ENCODE results near the gene PRDX1.
"Not testable (repeated sequence)": the region's sequence is repeated elsewhere in the genome, so short reads cannot be mapped to it uniquely, and the experiment has no call there.

Gene PRDX1

DNA sequence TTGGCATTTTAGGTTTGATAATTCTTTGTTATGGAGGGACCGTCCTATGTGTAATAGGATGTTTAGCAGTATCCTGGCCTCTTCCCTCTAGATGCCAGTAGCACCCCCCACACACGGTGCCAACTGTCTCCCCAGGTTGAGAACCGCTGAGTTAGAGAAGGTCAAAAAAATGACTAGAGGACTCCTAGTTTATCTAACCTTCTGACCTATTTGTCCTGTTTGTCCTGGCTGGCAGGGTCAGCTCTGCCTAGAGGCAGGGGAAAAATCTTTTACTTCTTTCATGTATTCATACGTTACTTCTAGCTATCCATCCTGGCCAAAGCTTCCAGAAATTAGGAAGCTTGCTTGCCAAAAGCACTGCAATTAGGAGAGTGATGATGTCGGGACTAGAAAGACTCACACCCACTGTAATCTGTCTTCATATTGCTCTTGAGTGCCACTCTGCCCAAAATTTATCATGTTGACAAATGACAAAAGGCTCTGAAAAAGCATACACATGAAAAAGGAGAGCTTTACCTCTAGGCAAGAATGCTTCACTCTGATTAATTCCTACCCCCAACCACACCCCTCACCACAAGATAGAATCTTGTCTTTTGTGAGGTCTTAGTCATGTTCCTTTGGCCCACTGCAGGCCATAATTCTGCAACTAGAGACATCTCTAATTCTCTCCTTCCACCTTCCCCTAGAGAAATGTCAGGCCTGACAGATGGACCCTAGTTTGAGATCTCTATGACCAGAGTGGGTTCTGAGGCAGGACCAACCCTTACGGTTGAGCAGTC lies 14.5 kb upstream of the PRDX1 start:
- DNase-seq (ENCODE audit: low spot score), result no peak

DNA sequence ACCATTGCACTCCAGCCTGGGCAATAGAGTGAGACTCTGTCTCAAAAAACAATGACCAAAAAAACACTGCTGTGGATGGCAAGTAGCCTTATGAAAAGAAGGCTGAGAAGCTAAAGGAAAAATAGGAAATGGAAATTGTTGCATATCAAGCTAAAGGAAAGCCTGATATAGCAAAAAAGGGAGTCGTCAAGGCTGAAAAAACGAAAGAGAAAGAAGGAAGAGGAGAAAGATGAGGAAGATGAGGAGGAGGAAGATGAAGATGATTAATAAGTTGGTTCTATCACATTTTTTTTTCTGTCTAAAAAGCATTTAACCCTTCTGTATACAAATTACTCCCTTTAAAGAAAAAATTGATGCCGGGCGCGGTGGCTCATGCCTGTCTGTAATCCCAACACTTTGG lies 10.2 kb upstream of the PRDX1 start:
- no peak for DNase-seq (ENCODE audit: low spot score)

DNA sequence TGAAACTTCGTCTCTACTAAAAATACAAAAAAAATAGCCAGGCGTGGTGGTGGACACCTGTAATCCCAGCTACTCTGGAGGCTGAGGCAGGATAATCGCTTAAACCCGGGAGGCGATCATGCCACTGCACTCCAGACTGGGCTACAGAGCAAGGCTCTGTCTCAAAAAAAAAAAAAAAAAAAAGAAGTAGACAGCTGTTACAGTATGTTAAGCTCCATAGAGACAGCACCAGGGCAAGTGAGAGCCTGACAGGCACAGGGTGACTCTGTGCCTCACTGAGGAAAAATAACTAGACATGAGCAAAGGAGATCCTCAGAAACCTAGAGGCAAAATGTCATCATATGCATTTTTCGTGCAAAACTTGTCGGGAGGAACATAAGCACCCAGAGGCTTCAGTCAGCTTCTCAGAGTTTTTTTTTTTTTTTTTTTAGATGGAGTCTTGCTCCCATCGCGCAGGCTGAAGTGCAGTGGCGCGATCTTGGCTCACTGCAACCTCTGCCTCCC lies 9.0 kb upstream of the PRDX1 start:
- DNase-seq (ENCODE audit: low spot score), result no peak

DNA sequence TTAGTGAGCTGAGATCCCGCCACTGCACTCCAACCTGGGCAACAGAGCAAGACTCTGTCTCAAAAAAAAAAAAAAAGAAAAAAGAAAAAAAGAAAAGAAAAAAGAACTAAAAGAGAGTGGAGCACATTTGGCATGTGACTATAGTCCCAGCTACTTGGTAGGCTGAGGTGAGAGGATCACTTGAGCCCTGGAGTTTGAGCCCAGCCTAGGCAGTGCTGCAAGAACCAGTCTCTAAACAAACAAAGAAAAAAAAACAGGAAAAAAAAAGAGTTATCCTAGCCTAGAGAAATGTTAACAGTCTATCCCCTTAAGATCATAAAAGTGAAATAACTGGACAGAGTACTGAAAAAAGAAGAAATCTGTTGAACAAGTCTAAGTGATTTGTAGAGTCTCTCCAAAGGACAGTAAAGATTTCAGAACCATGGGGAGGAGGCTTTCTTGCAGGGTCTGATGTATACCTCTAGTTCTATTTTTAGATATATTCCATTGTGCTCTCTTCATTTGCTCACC lies 4.5 kb upstream of the PRDX1 start:
- no peak for DNase-seq (ENCODE audit: low spot score)

DNA sequence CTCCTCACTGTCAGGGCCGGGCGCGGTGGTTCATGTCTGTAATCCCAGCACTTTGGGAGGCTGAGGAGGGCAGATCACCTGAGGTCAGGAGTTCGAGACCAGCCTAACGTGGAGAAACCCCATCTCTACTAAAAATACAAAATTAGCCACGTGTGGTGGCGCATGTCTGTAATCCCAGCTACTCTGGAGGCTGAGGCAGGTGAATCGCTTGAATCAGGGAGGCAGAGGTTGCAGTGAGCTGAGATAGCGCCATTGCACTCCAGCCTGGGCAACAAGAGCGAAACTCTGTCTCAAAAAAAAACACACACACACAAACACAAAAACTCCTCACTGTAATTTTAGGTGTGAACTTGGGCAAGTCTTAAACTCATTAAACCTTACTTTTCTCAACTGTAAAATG lies 2.3 kb upstream of the PRDX1 start:
- DNase-seq (ENCODE audit: low spot score), result not testable (repeated sequence)

DNA sequence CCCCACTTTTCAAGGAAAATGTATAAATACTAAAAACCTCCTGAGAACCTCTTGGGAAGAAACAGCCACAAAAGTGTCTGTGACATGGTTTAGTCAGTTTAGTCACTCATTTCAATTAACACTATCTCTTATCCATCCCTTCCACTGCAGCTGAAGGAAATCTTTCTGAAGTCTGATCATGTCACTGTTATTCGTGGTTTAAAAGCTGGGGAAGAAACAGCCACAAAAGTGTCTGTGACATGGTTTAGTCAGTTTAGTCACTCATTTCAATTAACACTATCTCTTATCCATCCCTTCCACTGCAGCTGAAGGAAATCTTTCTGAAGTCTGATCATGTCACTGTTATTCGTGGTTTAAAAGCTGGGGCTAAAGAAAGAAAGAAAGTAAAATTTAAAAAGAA lies 1.8 kb upstream of the PRDX1 start:
- DNase-seq (ENCODE audit: low spot score), result not testable (repeated sequence)

GRCh38 chr1:45522324-45523104 lies 830 bp upstream of the PRDX1 start:
- DNase-seq (ENCODE audit: low spot score), result peak; percentile 28

GRCh38 chr1:45519774-45520173 lies 1.9 kb downstream of the PRDX1 start:
- DNase-seq (ENCODE audit: low spot score), result not testable (repeated sequence)

- DNase-seq (ENCODE audit: low spot score), result no peak
Observed at GRCh38 chr1:45518910-45519309, 2.8 kb downstream of the PRDX1 start.

DNA sequence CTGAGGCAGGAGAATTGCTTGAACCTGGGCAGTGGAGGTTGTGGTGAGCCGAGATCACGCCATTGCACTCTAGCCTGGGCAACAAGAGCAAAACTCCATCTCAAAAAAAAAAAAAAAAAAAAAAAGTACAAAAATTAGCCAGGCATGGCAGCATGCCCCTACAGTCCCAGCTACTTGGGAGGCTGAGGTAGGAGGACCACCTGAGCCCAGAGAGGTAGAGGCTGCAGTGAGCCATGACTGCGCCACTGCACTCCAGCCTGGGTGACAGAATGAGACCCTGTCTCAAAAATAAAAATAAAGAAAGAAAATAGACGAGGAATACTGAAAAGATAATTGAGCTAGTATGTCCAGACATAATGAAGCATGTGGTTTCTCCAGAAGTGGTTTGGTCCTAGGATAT lies 3.3 kb downstream of the PRDX1 start:
- not testable (repeated sequence) for DNase-seq (ENCODE audit: low spot score)

DNA sequence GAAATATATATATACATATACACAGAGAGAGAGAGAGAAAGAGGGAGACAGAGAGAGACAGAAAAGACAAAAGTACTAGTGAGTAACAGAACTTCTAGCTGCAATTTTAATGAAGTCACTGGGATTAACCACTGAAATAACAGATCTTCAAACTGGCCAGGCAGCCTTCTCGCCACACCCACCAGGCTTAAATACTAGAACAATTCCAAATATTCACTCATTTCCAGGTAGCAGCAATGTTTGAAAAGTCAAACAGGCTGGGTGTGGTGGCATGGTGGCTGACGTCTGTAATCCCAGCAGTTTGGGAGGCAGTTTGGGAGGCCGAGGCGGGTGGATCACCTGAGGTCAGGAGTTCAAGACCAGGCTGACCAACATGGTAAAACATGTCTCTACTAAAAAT lies 5.2 kb downstream of the PRDX1 start:
- no peak for DNase-seq (ENCODE audit: low spot score)

DNA sequence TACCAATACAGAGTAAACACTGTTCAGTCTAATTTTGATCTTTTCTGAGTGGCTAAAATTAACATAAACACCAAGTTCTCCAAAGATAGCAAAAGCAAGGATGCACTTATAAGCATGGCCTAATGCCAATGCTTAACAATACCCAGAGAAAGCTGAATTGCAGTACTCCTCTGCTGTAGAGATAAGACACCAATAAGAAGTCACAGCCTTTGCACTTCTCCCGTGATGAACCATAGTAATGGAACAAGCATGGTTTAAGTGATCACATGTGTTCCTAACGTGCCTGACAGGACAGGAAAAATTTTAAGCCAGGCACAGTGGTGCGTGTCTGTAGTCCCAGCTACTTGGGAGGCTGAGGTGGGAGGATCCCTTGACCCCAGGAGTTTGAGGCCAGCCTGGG lies 5.6 kb downstream of the PRDX1 start:
- DNase-seq (ENCODE audit: low spot score), result no peak

- DNase-seq (ENCODE audit: low spot score), result not testable (repeated sequence)
Observed at GRCh38 chr1:45513532-45514260, 8.0 kb downstream of the PRDX1 start.

GRCh38 chr1:45512641-45513054 lies 9.0 kb downstream of the PRDX1 start:
- peak; percentile 62 for DNase-seq (ENCODE audit: low spot score)

- DNase-seq (ENCODE audit: low spot score), result no peak
Observed at GRCh38 chr1:45510972-45511527, 10.6 kb downstream of the PRDX1 start.

DNA sequence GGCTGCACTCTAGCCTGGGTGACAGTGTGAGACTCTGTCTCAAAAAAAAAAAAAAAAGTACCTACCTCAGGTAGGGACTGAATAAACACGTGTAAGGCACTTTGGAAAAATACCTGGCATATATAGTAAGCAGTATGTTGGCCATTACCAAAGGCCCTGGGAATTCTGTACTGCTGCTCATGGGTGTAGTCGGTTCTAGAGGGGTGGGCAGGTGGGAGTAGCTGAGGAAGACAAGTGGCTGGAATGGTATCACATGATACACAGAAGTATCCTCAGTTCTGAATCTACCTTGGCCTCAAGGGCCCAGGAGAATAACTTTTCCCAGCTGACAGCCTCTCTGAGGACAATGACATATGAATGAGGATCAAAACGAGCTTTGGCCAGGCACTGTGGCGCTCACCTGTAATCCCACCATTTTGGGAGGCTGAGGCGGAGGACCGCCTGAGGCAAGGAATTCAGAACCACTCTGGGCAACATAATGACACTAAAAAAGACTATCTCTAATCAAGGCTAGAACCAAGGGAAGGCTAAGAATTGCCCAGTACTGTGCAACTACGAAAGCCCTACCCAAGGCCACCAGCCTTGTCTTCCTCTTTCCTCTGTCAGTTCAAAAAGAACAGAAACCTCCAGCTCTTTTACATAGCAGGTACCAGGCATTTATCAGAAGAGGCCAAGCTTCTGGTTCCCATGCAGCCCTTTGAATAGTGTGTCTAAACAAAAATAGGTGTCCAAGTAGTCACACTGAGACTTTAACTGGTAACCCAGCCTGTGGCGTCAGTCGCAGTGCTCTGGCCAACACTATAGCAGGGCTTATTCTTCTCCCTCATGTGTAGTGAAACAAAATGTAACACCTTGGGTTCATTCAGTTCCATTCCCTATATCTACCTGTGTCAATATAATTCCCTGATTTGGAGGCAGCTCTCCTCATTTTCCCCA lies 11.4 kb downstream of the PRDX1 start:
- DNase-seq (ENCODE audit: low spot score), result no peak

DNA sequence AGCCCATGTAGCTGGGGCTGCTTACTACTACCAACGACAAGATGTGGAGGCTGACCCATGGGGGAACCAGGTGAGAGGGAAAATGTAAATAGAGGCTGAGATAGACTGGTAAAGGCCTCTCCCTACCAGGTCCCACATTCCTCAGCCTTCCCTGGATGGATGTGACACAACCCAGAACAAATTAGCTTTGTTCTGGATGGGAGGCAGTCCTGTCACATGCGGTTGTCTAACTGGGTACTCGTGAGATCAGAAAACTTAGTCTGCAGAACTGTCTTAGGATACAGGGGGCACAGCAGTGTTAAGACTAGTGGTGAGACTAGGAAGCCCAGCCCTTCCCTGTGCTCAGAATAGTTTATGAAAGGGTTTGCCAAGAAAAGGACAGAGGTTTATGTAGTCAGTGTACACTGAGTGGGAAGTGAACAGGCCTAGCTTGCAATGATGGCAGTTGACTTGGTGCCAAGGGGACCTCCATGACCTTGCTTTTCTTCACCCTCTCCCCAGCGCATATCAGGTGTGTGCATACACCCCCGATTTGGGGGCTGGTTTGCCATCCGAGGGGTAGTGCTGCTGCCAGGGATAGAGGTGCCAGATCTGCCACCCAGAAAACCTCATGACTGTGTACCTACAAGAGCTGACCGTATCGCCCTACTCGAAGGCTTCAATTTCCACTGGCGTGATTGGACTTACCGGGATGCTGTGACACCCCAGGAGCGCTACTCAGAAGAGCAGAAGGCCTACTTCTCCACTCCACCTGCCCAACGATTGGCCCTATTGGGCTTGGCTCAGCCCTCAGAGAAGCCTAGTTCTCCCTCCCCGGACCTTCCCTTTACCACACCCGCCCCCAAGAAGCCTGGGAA lies 13.2 kb downstream of the PRDX1 start:
- no peak for DNase-seq (ENCODE audit: low spot score)

- DNase-seq (ENCODE audit: low spot score), result no peak
Observed at GRCh38 chr1:45507893-45508292, 13.8 kb downstream of the PRDX1 start.

GRCh38 chr1:45507195-45507594 lies 14.5 kb downstream of the PRDX1 start:
- DNase-seq (ENCODE audit: low spot score), result no peak
